ENCODE data around the gene MET. TPM values are rescaled to one million over a fixed set of nuclear protein-coding genes. Genes with fewer than 3 reads are reported as not detected.
A peak's percentile ranks its signal among the peaks of the same experiment; 100 is the strongest.

The MET gene
- total and polyA plus RNA-seq, 2 of the 13 experiments (the other 11 are each of a cell fraction or from before 2014, with no cell fraction given) = 21.8 to 31.5 TPM

GRCh38 chr7:116806046-116806944 is 134.3 kb downstream of the MET start (continued):
- TF ChIP-seq ZNF576 (CRISPR knock-in tag; IDR thresholded peaks at IDR 0.05) (no peak), ZNF75D (CRISPR knock-in tag; IDR thresholded peaks at IDR 0.05; ENCODE audit: borderline replicate concordance) (no peak), POLR2AphosphoS2 (IDR thresholded peaks at IDR 0.05; ENCODE audit: low read depth, low read length) (no peak), ZFP62 (CRISPR knock-in tag; IDR thresholded peaks at IDR 0.05) (no peak), MATR3 (CRISPR knock-in tag; IDR thresholded peaks at IDR 0.05) (no peak), MTF1 (CRISPR knock-in tag; IDR thresholded peaks at IDR 0.05) (no peak), FOXK1 (CRISPR knock-in tag; IDR thresholded peaks at IDR 0.05; ENCODE audit: borderline replicate concordance, low read depth) (peak; percentile 65; the same call in 1 of the 2 replicates), SMAD9 (CRISPR knock-in tag; IDR thresholded peaks at IDR 0.05) (no peak), ZNF12 (CRISPR knock-in tag; IDR thresholded peaks at IDR 0.05) (peak; percentile 18; the same call in 1 of the 2 replicates), GRHL1 (CRISPR knock-in tag; conservative IDR thresholded peaks at IDR 0.05) (no peak), ZSCAN20 (CRISPR knock-in tag; IDR thresholded peaks at IDR 0.05; ENCODE audit: borderline replicate concordance) (no peak), XRCC5 (optimal IDR thresholded peaks at IDR 0.05; ENCODE audit: low read length) (no peak), YEATS4 (CRISPR knock-in tag; IDR thresholded peaks at IDR 0.05; ENCODE audit: borderline replicate concordance) (no peak; the same call in 1 of the 2 replicates), LRRFIP1 (CRISPR knock-in tag; conservative IDR thresholded peaks at IDR 0.05) (no peak), ZNF878 (CRISPR knock-in tag; IDR thresholded peaks at IDR 0.05) (no peak), MED13 (CRISPR knock-in tag; IDR thresholded peaks at IDR 0.05) (peak; percentile 63; the same call in 1 of the 2 replicates), ZNF124 (CRISPR knock-in tag; IDR thresholded peaks at IDR 0.05) (peak; percentile 83), MAFF (IDR thresholded peaks at IDR 0.05; ENCODE audit: low read depth, low read length) (no peak), ZNF660 (CRISPR knock-in tag; IDR thresholded peaks at IDR 0.05; ENCODE audit: borderline replicate concordance, low read depth) (no peak), ZNF607 (CRISPR knock-in tag; IDR thresholded peaks at IDR 0.05; ENCODE audit: borderline replicate concordance) (no peak), PHF21A (CRISPR knock-in tag; IDR thresholded peaks at IDR 0.05) (peak; percentile 95), ZNF564 (CRISPR knock-in tag; IDR thresholded peaks at IDR 0.05) (no peak), ZNF230 (CRISPR knock-in tag; IDR thresholded peaks at IDR 0.05) (no peak), GTF3A (CRISPR knock-in tag; conservative IDR thresholded peaks at IDR 0.05) (no peak), RXRB (CRISPR knock-in tag; IDR thresholded peaks at IDR 0.05; ENCODE audit: borderline replicate concordance) (peak; percentile 70; the same call in 1 of the 2 replicates), ZNF619 (CRISPR knock-in tag; IDR thresholded peaks at IDR 0.05) (no peak), ZNF235 (CRISPR knock-in tag; IDR thresholded peaks at IDR 0.05; ENCODE audit: borderline replicate concordance) (no peak), DNMT3B (CRISPR knock-in tag; conservative IDR thresholded peaks at IDR 0.05) (no peak)

All from HepG2 (cell line).